ENCODE data around the gene ATF7IP2. TPM values are rescaled to one million over a fixed set of nuclear protein-coding genes. Genes with fewer than 3 reads are reported as not detected.
"Not testable (repeated sequence)": the region's sequence is repeated elsewhere in the genome, so short reads cannot be mapped to it uniquely, and the experiment has no call there.

Gene ATF7IP2
- total and polyA plus RNA-seq, 11 donors, result 32.4 to 54.7 (median 43.2) TPM

GRCh38 chr16:10343124-10343760 lies 42.6 kb upstream of the ATF7IP2 start:
- Histone ChIP-seq H3K4me1 (no peaks in the 10 kb centered on the region), H3K36me3 (no peaks in the 10 kb centered on the region), H3K27ac (no peak overlapping the region), H3K4me3 (no peak overlapping the region), H3K9me3 (peaks cover 0 to 65% (median 34%) of the 10 kb centered on the region in 12 donors), H3K27me3 (no peaks in the 10 kb centered on the region)
- intact Hi-C loops (cut with DNase I), result no loop called here
- ATAC-seq (no peak), DNase-seq (no peak)
- TF ChIP-seq POLR2A (IDR thresholded peaks at IDR 0.05), result no peak
- TF ChIP-seq, protein P1, sequence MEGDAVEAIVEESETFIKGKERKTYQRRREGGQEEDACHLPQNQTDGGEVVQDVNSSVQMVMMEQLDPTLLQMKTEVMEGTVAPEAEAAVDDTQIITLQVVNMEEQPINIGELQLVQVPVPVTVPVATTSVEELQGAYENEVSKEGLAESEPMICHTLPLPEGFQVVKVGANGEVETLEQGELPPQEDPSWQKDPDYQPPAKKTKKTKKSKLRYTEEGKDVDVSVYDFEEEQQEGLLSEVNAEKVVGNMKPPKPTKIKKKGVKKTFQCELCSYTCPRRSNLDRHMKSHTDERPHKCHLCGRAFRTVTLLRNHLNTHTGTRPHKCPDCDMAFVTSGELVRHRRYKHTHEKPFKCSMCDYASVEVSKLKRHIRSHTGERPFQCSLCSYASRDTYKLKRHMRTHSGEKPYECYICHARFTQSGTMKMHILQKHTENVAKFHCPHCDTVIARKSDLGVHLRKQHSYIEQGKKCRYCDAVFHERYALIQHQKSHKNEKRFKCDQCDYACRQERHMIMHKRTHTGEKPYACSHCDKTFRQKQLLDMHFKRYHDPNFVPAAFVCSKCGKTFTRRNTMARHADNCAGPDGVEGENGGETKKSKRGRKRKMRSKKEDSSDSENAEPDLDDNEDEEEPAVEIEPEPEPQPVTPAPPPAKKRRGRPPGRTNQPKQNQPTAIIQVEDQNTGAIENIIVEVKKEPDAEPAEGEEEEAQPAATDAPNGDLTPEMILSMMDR (IDR thresholded peaks at IDR 0.05), result no peak
- WGBS, 4 donors, result 59 to 65% (median 63%) methylated on average over 9 of the region's 9 CpGs

DNA sequence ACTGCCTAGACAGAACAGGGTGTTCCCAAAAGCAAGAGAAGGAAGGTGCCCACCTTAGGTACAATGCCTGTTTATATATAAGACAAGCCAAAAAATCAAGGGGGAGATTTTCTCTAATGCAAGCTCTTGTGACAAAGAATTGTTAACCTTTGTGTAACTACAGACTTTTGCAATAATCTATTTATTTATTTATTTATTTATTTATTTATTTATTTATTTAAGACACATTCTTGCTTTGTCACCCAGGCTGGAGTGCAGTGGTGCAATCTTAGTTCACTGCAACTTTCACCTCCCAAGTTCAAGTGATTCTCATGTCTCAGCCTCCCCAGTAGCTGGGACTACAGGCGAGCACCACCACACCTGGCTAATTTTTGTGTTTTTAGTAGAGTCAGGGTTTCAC lies 41.2 kb upstream of the ATF7IP2 start:
- ATAC-seq; H3K4me1 ChIP-seq; DNase-seq; H3K36me3 ChIP-seq; H3K27me3 ChIP-seq; intact Hi-C loops (cut with DNase I); H3K27ac ChIP-seq; H3K4me3 ChIP-seq: not testable (repeated sequence)
- 80 to 100% (median 94%) methylated on average over 1 of the region's 1 CpG for WGBS, 4 donors
- H3K9me3 ChIP-seq, result peaks cover 0 to 54% (median 31%) of the 10 kb centered on the region in 12 donors

GRCh38 chr16:10345629-10346028 lies 40.2 kb upstream of the ATF7IP2 start:
- no peak for DNase-seq
- intact Hi-C loops (cut with DNase I), result no loop called here
- Histone ChIP-seq H3K4me3 (no peak overlapping the region), H3K27ac (no peak overlapping the region), H3K27me3 (no peaks in the 10 kb centered on the region), H3K9me3 (peaks cover 0 to 44% (median 23%) of the 10 kb centered on the region in 12 donors), H3K4me1 (no peaks in the 10 kb centered on the region), H3K36me3 (no peaks in the 10 kb centered on the region)
- TF ChIP-seq POLR2A (IDR thresholded peaks at IDR 0.05), result no peak
- ATAC-seq, result no peak
- WGBS, 4 donors, result 93 to 96% (median 95%) methylated on average over 3 of the region's 3 CpGs

GRCh38 chr16:10349851-10350250 lies 36.0 kb upstream of the ATF7IP2 start:
- 82 to 93% (median 86%) methylated on average over 5 of the region's 5 CpGs for WGBS, 4 donors
- H3K4me1 ChIP-seq, result no peaks in the 10 kb centered on the region
- intact Hi-C loops (cut with DNase I), result no loop called here
- H3K4me3 ChIP-seq, result no peak overlapping the region
- no peak overlapping the region for H3K27ac ChIP-seq
- no peak for ATAC-seq
- no peak for DNase-seq
- TF ChIP-seq, protein P1 (IDR thresholded peaks at IDR 0.05), result no peak
- no peak for TF ChIP-seq POLR2A (IDR thresholded peaks at IDR 0.05)
- H3K36me3 ChIP-seq, result no peaks in the 10 kb centered on the region
- H3K9me3 ChIP-seq, result peaks cover 0 to 9% (median 0%) of the 10 kb centered on the region in 12 donors
- H3K27me3 ChIP-seq, result no peaks in the 10 kb centered on the region

- H3K9me3 ChIP-seq, result peaks cover 0 to 6% (median 0%) of the 10 kb centered on the region in 12 donors
- H3K4me1 ChIP-seq, result no peaks in the 10 kb centered on the region
- ATAC-seq, result no peak
- TF ChIP-seq POLR2A (IDR thresholded peaks at IDR 0.05), result no peak
- TF ChIP-seq, protein P1 (IDR thresholded peaks at IDR 0.05), result no peak
- no peaks in the 10 kb centered on the region for H3K36me3 ChIP-seq
- H3K4me3 ChIP-seq, result no peak overlapping the region
- DNase-seq, result no peak
- H3K27me3 ChIP-seq, result no peaks in the 10 kb centered on the region
- H3K27ac ChIP-seq, result no peak overlapping the region
- WGBS, 4 donors, result 54 to 74% (median 62%) methylated on average over 2 of the region's 2 CpGs
- intact Hi-C loops (cut with DNase I), result no loop called here
Observed at GRCh38 chr16:10352262-10352661, 33.6 kb upstream of the ATF7IP2 start.
